Measurements from ENCODE around the gene LRBA. TPM values are rescaled to one million over a fixed set of nuclear protein-coding genes. Genes with fewer than 3 reads are reported as not detected.

The LRBA gene
- total RNA-seq, 1 experiment from 2014 or later = 55.3 TPM

- Histone ChIP-seq H3K4me1 (ENCODE audit: insufficient read depth, low read length) (no peaks in the 10 kb centered on the region), H4K8ac (replicated peaks; ENCODE audit: insufficient read length, low read depth, low read length) (no peak overlapping the region), H3K27ac (ENCODE audit: insufficient read length, low read depth, low read length) (no peak overlapping the region), H2BK120ac (ENCODE audit: low read depth, low read length, poor library complexity, severe bottlenecking) (no peak overlapping the region), H2BK12ac (ENCODE audit: insufficient read length, low read depth, low read length) (no peak overlapping the region), H3K14ac (ENCODE audit: insufficient read depth, low read length) (no peak overlapping the region), H4K20me1 (ENCODE audit: control insufficient read depth, insufficient read depth, insufficient read length) (no peaks in the 10 kb centered on the region), H3K23ac (ENCODE audit: insufficient read length, low read depth, low read length) (no peak overlapping the region), H3K18ac (ENCODE audit: insufficient read length, low read depth, low read length) (no peak overlapping the region), H3K56ac (ENCODE audit: insufficient read length, low read depth, low read length) (no peak overlapping the region), H3K23me2 (ENCODE audit: insufficient read length, low read depth, low read length, poor library complexity, severe bottlenecking) (no peaks in the 10 kb centered on the region), H4K5ac (ENCODE audit: insufficient read length, low read depth, low read length) (no peak overlapping the region), H3K4ac (ENCODE audit: low read depth, low read length) (no peak overlapping the region), H3K79me1 (ENCODE audit: insufficient read depth, low read depth, low read length, poor library complexity, severe bottlenecking) (no peaks in the 10 kb centered on the region), H3K27me3 (ENCODE audit: insufficient read depth, low read length) (no peaks in the 10 kb centered on the region), H2BK5ac (ENCODE audit: insufficient read length, low read length) (no peak overlapping the region), H3T11ph (ENCODE audit: low read length) (no peak overlapping the region), H3K4me2 (ENCODE audit: insufficient read depth, insufficient read length, low read length) (no peak overlapping the region), H2BK20ac (ENCODE audit: low read depth, low read length, poor library complexity, severe bottlenecking) (no peak overlapping the region), H3K79me2 (ENCODE audit: insufficient read depth, low read length) (no peaks in the 10 kb centered on the region), H2AK5ac (ENCODE audit: insufficient read length, low read length) (no peak overlapping the region), H3K9me3 (ENCODE audit: control insufficient read depth, low read depth, low read length) (no peaks in the 10 kb centered on the region), H2BK15ac (ENCODE audit: low read depth, low read length) (no peak overlapping the region), H3K9ac (ENCODE audit: extremely low read depth, insufficient read length, low read length) (no peak overlapping the region), H4K91ac (ENCODE audit: insufficient read length, low read depth, low read length) (no peak overlapping the region), H2AFZ (ENCODE audit: low read length) (no peak overlapping the region)
- no peak for DNase-seq
- Mint-ChIP-seq H3K36me3 (ENCODE audit: insufficient read depth in 1 of 3, low read depth in 3 of 3) (peaks cover 18 to 30% (median 30%) of the 10 kb centered on the region in 3 experiments), H3K9me3 (peaks cover 6 to 10% of the 10 kb centered on the region in 2 experiments; a peak in 3 of 5 replicates), H3K27me3 (ENCODE audit: low read depth) (no peaks in the 10 kb centered on the region), H3K4me3 (no peak overlapping the region), H3K27ac (no peak overlapping the region; a peak in 1 of 7 replicates), H3K4me1 (no peaks in the 10 kb centered on the region)
- no CpG with 5 or more reads among the region's 4 CpGs for WGBS (ENCODE audit: extremely low coverage, insufficient read length, low lambda C conversion rate)
- no peak for TF ChIP-seq CTCF (conservative IDR thresholded peaks at IDR 0.05)
Observed at GRCh38 chr4:150725957-150726523, 289.0 kb downstream of the LRBA start.
